ENCODE results near the gene FBXL3. TPM values are rescaled to one million over a fixed set of nuclear protein-coding genes. Genes with fewer than 3 reads are reported as not detected.

Gene FBXL3
- total RNA-seq, 1 experiment from 2014 or later: 16.7 TPM

GRCh38 chr13:77056382-77056781 lies 29.4 kb upstream of the FBXL3 start:
- no CpG with 5 or more reads among the region's 3 CpGs for WGBS (ENCODE audit: extremely low coverage, insufficient read length, low lambda C conversion rate)
- TF ChIP-seq CTCF (conservative IDR thresholded peaks at IDR 0.05): peak; percentile 30; the same call in 1 of the 3 replicates
- DNase-seq: no peak

More at GRCh38 chr13:77056382-77056781, 29.4 kb upstream of the FBXL3 start:
- Histone ChIP-seq H3K4me2 (ENCODE audit: insufficient read depth, insufficient read length, low read length) (no peak overlapping the region), H2BK15ac (ENCODE audit: low read depth, low read length) (no peak overlapping the region), H4K91ac (ENCODE audit: insufficient read length, low read depth, low read length) (no peak overlapping the region), H3K27ac (ENCODE audit: insufficient read length, low read depth, low read length) (no peak overlapping the region), H3K4me1 (ENCODE audit: insufficient read depth, low read length) (no peaks in the 10 kb centered on the region), H3K79me1 (ENCODE audit: insufficient read depth, low read depth, low read length, poor library complexity, severe bottlenecking) (no peaks in the 10 kb centered on the region), H3K56ac (ENCODE audit: insufficient read length, low read depth, low read length) (no peak overlapping the region), H3K14ac (ENCODE audit: insufficient read depth, low read length) (no peak overlapping the region), H2BK120ac (ENCODE audit: low read depth, low read length, poor library complexity, severe bottlenecking) (no peak overlapping the region), H3K23ac (ENCODE audit: insufficient read length, low read depth, low read length) (no peak overlapping the region), H4K8ac (replicated peaks; ENCODE audit: insufficient read length, low read depth, low read length) (no peak overlapping the region), H2AFZ (ENCODE audit: low read length) (no peak overlapping the region), H3K9ac (ENCODE audit: extremely low read depth, insufficient read length, low read length) (no peak overlapping the region), H2AK5ac (ENCODE audit: insufficient read length, low read length) (no peak overlapping the region), H3T11ph (ENCODE audit: low read length) (no peak overlapping the region), H2BK5ac (ENCODE audit: insufficient read length, low read length) (no peak overlapping the region), H3K18ac (ENCODE audit: insufficient read length, low read depth, low read length) (no peak overlapping the region), H3K23me2 (ENCODE audit: insufficient read length, low read depth, low read length, poor library complexity, severe bottlenecking) (no peaks in the 10 kb centered on the region), H3K79me2 (ENCODE audit: insufficient read depth, low read length) (no peaks in the 10 kb centered on the region), H3K9me3 (ENCODE audit: control insufficient read depth, low read depth, low read length) (no peaks in the 10 kb centered on the region), H3K27me3 (ENCODE audit: insufficient read depth, low read length) (no peaks in the 10 kb centered on the region), H3K4ac (ENCODE audit: low read depth, low read length) (no peak overlapping the region), H4K5ac (ENCODE audit: insufficient read length, low read depth, low read length) (no peak overlapping the region), H4K20me1 (ENCODE audit: control insufficient read depth, insufficient read depth, insufficient read length) (no peaks in the 10 kb centered on the region), H2BK20ac (ENCODE audit: low read depth, low read length, poor library complexity, severe bottlenecking) (no peak overlapping the region), H2BK12ac (ENCODE audit: insufficient read length, low read depth, low read length) (no peak overlapping the region)
- Mint-ChIP-seq H3K36me3 (ENCODE audit: insufficient read depth in 1 of 3, low read depth in 3 of 3) (peaks cover 8 to 35% (median 28%) of the 10 kb centered on the region in 3 experiments; a peak in 6 of 7 replicates), H3K4me1 (no peaks in the 10 kb centered on the region), H3K9me3 (no peaks in the 10 kb centered on the region; a peak in 1 of 5 replicates), H3K27me3 (ENCODE audit: low read depth) (no peaks in the 10 kb centered on the region), H3K4me3 (no peak overlapping the region), H3K27ac (no peak overlapping the region; a peak in 1 of 7 replicates)

All from H9 (cell line).